ENCODE results near the gene ATP4B.
A peak's percentile ranks its signal among the peaks of the same experiment; 100 is the strongest.

ATP4B gene

GRCh38 chr13:113654591-113655345 lies 3.2 kb downstream of the ATP4B start:
- Mint-ChIP-seq H3K9me3 (no peaks in the 10 kb centered on the region), H3K4me1 (peaks cover 11% of the 10 kb centered on the region)

GRCh38 chr13:113654175-113654560 lies 3.8 kb downstream of the ATP4B start:
- Mint-ChIP-seq H3K4me3 (no peak overlapping the region), H3K27ac (peak overlapping the region in 1 of 3 experiments; percentile 71), H3K36me3 (ENCODE audit: low read depth) (peaks cover 5% of the 10 kb centered on the region), H3K4me1 (peaks cover 11% of the 10 kb centered on the region), H3K9me3 (no peaks in the 10 kb centered on the region), H3K27me3 (ENCODE audit: low read depth) (no peaks in the 10 kb centered on the region)
- TF ChIP-seq CTCF (IDR thresholded peaks at IDR 0.05; ENCODE audit: unreplicated experiment in 3 of 3) = no peak

More at GRCh38 chr13:113654591-113655345, 3.2 kb downstream of the ATP4B start:
- Mint-ChIP-seq H3K36me3 (ENCODE audit: low read depth) (no peaks in the 10 kb centered on the region), H3K27ac (peak overlapping the region in 1 of 3 experiments; percentile 78), H3K4me3 (no peak overlapping the region), H3K27me3 (ENCODE audit: low read depth) (no peaks in the 10 kb centered on the region)
- TF ChIP-seq CTCF (IDR thresholded peaks at IDR 0.05; ENCODE audit: unreplicated experiment in 3 of 3) = no peak

- Mint-ChIP-seq H3K27me3 (ENCODE audit: low read depth) (no peaks in the 10 kb centered on the region), H3K36me3 (ENCODE audit: low read depth) (peaks cover 6% of the 10 kb centered on the region), H3K9me3 (no peaks in the 10 kb centered on the region), H3K27ac (peak overlapping the region in 1 of 3 experiments; percentile 71), H3K4me1 (peaks cover 11% of the 10 kb centered on the region), H3K4me3 (no peak overlapping the region)
- TF ChIP-seq CTCF (IDR thresholded peaks at IDR 0.05; ENCODE audit: unreplicated experiment in 3 of 3) = no peak
Measured at GRCh38 chr13:113653264-113654174, 4.5 kb downstream of the ATP4B start.

GRCh38 chr13:113652404-113653263 lies 5.4 kb downstream of the ATP4B start:
- H3K4me3 Mint-ChIP-seq = no peak overlapping the region
- no peaks in the 10 kb centered on the region for H3K27me3 Mint-ChIP-seq (ENCODE audit: low read depth)
- H3K36me3 Mint-ChIP-seq (ENCODE audit: low read depth) = peaks cover 6% of the 10 kb centered on the region
- no peak for TF ChIP-seq CTCF (IDR thresholded peaks at IDR 0.05; ENCODE audit: unreplicated experiment in 3 of 3)
- H3K9me3 Mint-ChIP-seq = no peaks in the 10 kb centered on the region
- no peak overlapping the region for H3K27ac Mint-ChIP-seq
- H3K4me1 Mint-ChIP-seq = peaks cover 11% of the 10 kb centered on the region

GRCh38 chr13:113651511-113652403 lies 6.2 kb downstream of the ATP4B start:
- H3K9me3 Mint-ChIP-seq = no peaks in the 10 kb centered on the region
- no peak for TF ChIP-seq CTCF (IDR thresholded peaks at IDR 0.05; ENCODE audit: unreplicated experiment in 3 of 3)
- H3K4me3 Mint-ChIP-seq = no peak overlapping the region
- peaks cover 11% of the 10 kb centered on the region for H3K4me1 Mint-ChIP-seq
- H3K36me3 Mint-ChIP-seq (ENCODE audit: low read depth) = peaks cover 6% of the 10 kb centered on the region
- no peak overlapping the region for H3K27ac Mint-ChIP-seq
- H3K27me3 Mint-ChIP-seq (ENCODE audit: low read depth) = no peaks in the 10 kb centered on the region

All from nephron (organoid).